ENCODE measurements around the gene GPS1.
A peak's percentile ranks its signal among the peaks of the same experiment; 100 is the strongest.

Gene GPS1

GRCh38 chr17:82063424-82064415 is 12.0 kb downstream of the GPS1 start:
- Histone ChIP-seq H3K4me2 (ENCODE audit: low read depth, low read length, poor library complexity, severe bottlenecking) (peak overlapping the region; percentile 95), H3K79me2 (ENCODE audit: insufficient read depth, low read length) (peaks cover 21% of the 10 kb centered on the region), H3K36me3 (ENCODE audit: insufficient read depth, low read length) (peaks cover 11% of the 10 kb centered on the region; the same call in 1 of the 2 replicates), H3K9me3 (ENCODE audit: insufficient read depth, low read depth, low read length) (no peaks in the 10 kb centered on the region), H4K20me1 (ENCODE audit: insufficient read depth, low read length, poor library complexity, severe bottlenecking) (peaks cover 4% of the 10 kb centered on the region), H3K9me2 (replicated peaks; ENCODE audit: low read depth, low read length) (no peaks in the 10 kb centered on the region), H3K4me3 (ENCODE audit: low read length, poor library complexity, severe bottlenecking) (peak overlapping the region; percentile 98), H3F3A (ENCODE audit: low read depth) (no peaks in the 10 kb centered on the region), H3K4me1 (ENCODE audit: insufficient read depth, low read length, poor library complexity, severe bottlenecking) (peaks cover 14% of the 10 kb centered on the region), H2AFZ (ENCODE audit: low read length) (no peak overlapping the region), H3K27me3 (ENCODE audit: insufficient read depth, low read length, poor library complexity, severe bottlenecking) (no peaks in the 10 kb centered on the region), H3K9ac (ENCODE audit: low read depth, low read length, poor library complexity, severe bottlenecking) (peak overlapping the region; percentile 93)
- TF ChIP-seq, protein P1, sequence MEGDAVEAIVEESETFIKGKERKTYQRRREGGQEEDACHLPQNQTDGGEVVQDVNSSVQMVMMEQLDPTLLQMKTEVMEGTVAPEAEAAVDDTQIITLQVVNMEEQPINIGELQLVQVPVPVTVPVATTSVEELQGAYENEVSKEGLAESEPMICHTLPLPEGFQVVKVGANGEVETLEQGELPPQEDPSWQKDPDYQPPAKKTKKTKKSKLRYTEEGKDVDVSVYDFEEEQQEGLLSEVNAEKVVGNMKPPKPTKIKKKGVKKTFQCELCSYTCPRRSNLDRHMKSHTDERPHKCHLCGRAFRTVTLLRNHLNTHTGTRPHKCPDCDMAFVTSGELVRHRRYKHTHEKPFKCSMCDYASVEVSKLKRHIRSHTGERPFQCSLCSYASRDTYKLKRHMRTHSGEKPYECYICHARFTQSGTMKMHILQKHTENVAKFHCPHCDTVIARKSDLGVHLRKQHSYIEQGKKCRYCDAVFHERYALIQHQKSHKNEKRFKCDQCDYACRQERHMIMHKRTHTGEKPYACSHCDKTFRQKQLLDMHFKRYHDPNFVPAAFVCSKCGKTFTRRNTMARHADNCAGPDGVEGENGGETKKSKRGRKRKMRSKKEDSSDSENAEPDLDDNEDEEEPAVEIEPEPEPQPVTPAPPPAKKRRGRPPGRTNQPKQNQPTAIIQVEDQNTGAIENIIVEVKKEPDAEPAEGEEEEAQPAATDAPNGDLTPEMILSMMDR (conservative IDR thresholded peaks at IDR 0.05; ENCODE audit: low read length), result no peak
- no peak for TF ChIP-seq EZH2phosphoT487 (IDR thresholded peaks at IDR 0.05; ENCODE audit: borderline replicate concordance)

DNA sequence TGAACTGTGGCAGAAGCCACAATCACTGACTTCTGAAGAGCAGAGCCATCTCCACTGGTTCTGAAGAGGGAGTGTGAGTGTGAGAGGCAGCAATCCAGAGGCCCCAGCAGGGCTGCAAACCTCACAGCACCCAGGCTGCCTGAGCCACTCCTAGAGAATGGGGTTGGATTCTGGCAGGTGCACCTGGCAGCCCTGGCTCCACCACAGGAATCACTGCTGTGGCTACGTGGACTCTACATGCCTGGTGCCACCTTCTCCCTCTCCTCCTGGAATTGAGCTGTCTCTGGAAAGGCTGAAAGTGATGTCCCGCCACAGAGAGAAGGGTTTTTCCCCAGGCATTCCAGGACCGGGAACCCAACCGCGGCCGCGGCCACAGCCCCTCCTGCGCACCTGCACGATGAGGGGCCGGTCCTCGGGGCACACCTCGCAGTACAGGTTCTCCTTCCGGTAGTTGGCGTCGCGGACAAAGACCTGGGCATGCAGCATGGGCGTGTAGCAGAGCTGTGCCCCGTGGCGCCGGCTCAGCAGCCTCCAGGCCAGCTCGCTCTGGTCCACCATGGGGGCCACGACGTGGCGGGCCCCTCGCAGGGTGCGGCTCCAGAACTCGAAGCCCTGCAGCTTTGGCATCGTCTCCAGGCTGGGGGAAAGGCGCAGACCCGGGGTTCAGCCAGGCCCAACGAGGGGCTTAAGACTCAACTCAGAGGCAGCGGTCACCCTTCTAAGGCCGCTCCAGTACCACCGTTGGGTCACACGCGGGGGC is 12.9 kb downstream of the GPS1 start:
- no peaks in the 10 kb centered on the region for H3K9me2 ChIP-seq (replicated peaks; ENCODE audit: low read depth, low read length)
- peak overlapping the region; percentile 98 for H3K4me3 ChIP-seq (ENCODE audit: low read length, poor library complexity, severe bottlenecking)
- no peaks in the 10 kb centered on the region for H3F3A ChIP-seq (ENCODE audit: low read depth)
- H3K36me3 ChIP-seq (ENCODE audit: insufficient read depth, low read length), result peaks cover 4% of the 10 kb centered on the region; the same call in 1 of the 2 replicates
- H3K27me3 ChIP-seq (ENCODE audit: insufficient read depth, low read length, poor library complexity, severe bottlenecking), result no peaks in the 10 kb centered on the region
- peaks cover 21% of the 10 kb centered on the region for H3K79me2 ChIP-seq (ENCODE audit: insufficient read depth, low read length)
- peak overlapping the region; percentile 95 for H3K4me2 ChIP-seq (ENCODE audit: low read depth, low read length, poor library complexity, severe bottlenecking)
- TF ChIP-seq, protein P1 (conservative IDR thresholded peaks at IDR 0.05; ENCODE audit: low read length), result no peak
- TF ChIP-seq EZH2phosphoT487 (IDR thresholded peaks at IDR 0.05; ENCODE audit: borderline replicate concordance), result no peak
- H3K9ac ChIP-seq (ENCODE audit: low read depth, low read length, poor library complexity, severe bottlenecking), result peak overlapping the region; percentile 93
- H3K4me1 ChIP-seq (ENCODE audit: insufficient read depth, low read length, poor library complexity, severe bottlenecking), result peaks cover 14% of the 10 kb centered on the region
- peaks cover 4% of the 10 kb centered on the region for H4K20me1 ChIP-seq (ENCODE audit: insufficient read depth, low read length, poor library complexity, severe bottlenecking)
- H2AFZ ChIP-seq (ENCODE audit: low read length), result no peak overlapping the region
- H3K9me3 ChIP-seq (ENCODE audit: insufficient read depth, low read depth, low read length), result no peaks in the 10 kb centered on the region

GRCh38 chr17:82065193-82065637 is 13.5 kb downstream of the GPS1 start:
- Histone ChIP-seq H3K27me3 (ENCODE audit: insufficient read depth, low read length, poor library complexity, severe bottlenecking) (no peaks in the 10 kb centered on the region), H2AFZ (ENCODE audit: low read length) (no peak overlapping the region), H3K4me3 (ENCODE audit: low read length, poor library complexity, severe bottlenecking) (peak overlapping the region; percentile 98), H3F3A (ENCODE audit: low read depth) (no peaks in the 10 kb centered on the region), H3K4me2 (ENCODE audit: low read depth, low read length, poor library complexity, severe bottlenecking) (peak overlapping the region; percentile 95), H3K79me2 (ENCODE audit: insufficient read depth, low read length) (peaks cover 21% of the 10 kb centered on the region), H4K20me1 (ENCODE audit: insufficient read depth, low read length, poor library complexity, severe bottlenecking) (peaks cover 4% of the 10 kb centered on the region), H3K36me3 (ENCODE audit: insufficient read depth, low read length) (no peaks in the 10 kb centered on the region; the same call in 1 of the 2 replicates), H3K4me1 (ENCODE audit: insufficient read depth, low read length, poor library complexity, severe bottlenecking) (peaks cover 14% of the 10 kb centered on the region), H3K9ac (ENCODE audit: low read depth, low read length, poor library complexity, severe bottlenecking) (peak overlapping the region; percentile 93), H3K9me2 (replicated peaks; ENCODE audit: low read depth, low read length) (no peaks in the 10 kb centered on the region), H3K9me3 (ENCODE audit: insufficient read depth, low read depth, low read length) (no peaks in the 10 kb centered on the region)
- no peak for TF ChIP-seq EZH2phosphoT487 (IDR thresholded peaks at IDR 0.05; ENCODE audit: borderline replicate concordance)
- TF ChIP-seq, protein P1 (conservative IDR thresholded peaks at IDR 0.05; ENCODE audit: low read length), result no peak
